NCI-H1694 (cell line): ENCODE measurements around the gene CRY2.
A peak's percentile ranks its signal among the peaks of the same experiment; 100 is the strongest.

Experiments
- DNase-seq: peaks from one replicate; lab custom pipeline; 2025; lab: John Stamatoyannopoulos, UW

Gene CRY2

GRCh38 chr11:45918331-45918941, 71.2 kb downstream of the CRY2 start:
- peak; percentile 18 for DNase-seq

GRCh38 chr11:45918962-45919675, 71.8 kb downstream of the CRY2 start:
- no peak for DNase-seq

GRCh38 chr11:45919806-45920530, 72.7 kb downstream of the CRY2 start:
- no peak for DNase-seq

GRCh38 chr11:45920531-45921477, 73.5 kb downstream of the CRY2 start:
- DNase-seq = no peak

- DNase-seq = no peak
Observed at GRCh38 chr11:45921561-45922424, 74.5 kb downstream of the CRY2 start.

GRCh38 chr11:45922425-45923082, 75.3 kb downstream of the CRY2 start, which contains the start of gene LARGE2:
TSS of gene LARGE2 (plus strand) at chr11:45922656. CDS start at chr11:45922883, 227 bp downstream.
- no peak for DNase-seq

GRCh38 chr11:45924036-45924915, 77.0 kb downstream of the CRY2 start:
- DNase-seq = no peak

GRCh38 chr11:45924927-45925326, 77.7 kb downstream of the CRY2 start:
- no peak for DNase-seq

GRCh38 chr11:45925550-45925949, 78.3 kb downstream of the CRY2 start:
- DNase-seq = no peak

- DNase-seq = no peak
Observed at GRCh38 chr11:45926001-45926401, 78.7 kb downstream of the CRY2 start.

- no peak for DNase-seq
Observed at GRCh38 chr11:45926536-45927331, 79.5 kb downstream of the CRY2 start.

- no peak for DNase-seq
Observed at GRCh38 chr11:45927332-45927683, 80.0 kb downstream of the CRY2 start.

- DNase-seq = no peak
Observed at GRCh38 chr11:45927684-45928413, 80.6 kb downstream of the CRY2 start.

- no peak for DNase-seq
Observed at GRCh38 chr11:45928535-45929215, 81.4 kb downstream of the CRY2 start.

GRCh38 chr11:45929486-45930030, 82.3 kb downstream of the CRY2 start:
- no peak for DNase-seq

- peak; percentile 46 for DNase-seq
Observed at GRCh38 chr11:45930031-45930794, 82.9 kb downstream of the CRY2 start.
